HepG2 (cell line): Measurements from ENCODE around the gene NRN1L. TPM values are rescaled to one million over a fixed set of nuclear protein-coding genes. Genes with fewer than 3 reads are reported as not detected.

ENCODE experiments used
- ARHGAP35 ChIP-seq: sonication (generic); formaldehyde crosslinking; IDR thresholded peaks from 2 replicates; pipeline ENCODE4 v1.9.0; 2022; ENCODE audit warnings: mild to moderate bottlenecking, inconsistent platforms, moderate library complexity, missing genetic modification reagents, borderline replicate concordance
- FOSL1 ChIP-seq: sonication (generic); formaldehyde crosslinking; IDR thresholded peaks from 2 replicates; pipeline ENCODE4 v1.9.0; 2021; ENCODE audit warnings: missing genetic modification reagents, borderline replicate concordance
- FOXO1 ChIP-seq: sonication (generic); formaldehyde crosslinking; IDR thresholded peaks from 2 replicates; pipeline ENCODE4 v1.4.0; 2020; ENCODE audit warnings: missing genetic modification reagents
- HNRNPH1 ChIP-seq: fragments of 200-400 bp; formaldehyde crosslinking; optimal IDR thresholded peaks from 2 replicates; pipeline ENCODE3; 2017; ENCODE audit warnings: mild to moderate bottlenecking, low read depth, low read length
- IRX3 ChIP-seq: sonication (generic); formaldehyde crosslinking; IDR thresholded peaks from 2 replicates; pipeline ENCODE4 v1.8.1; 2023; ENCODE audit warnings: mild to moderate bottlenecking, low read depth, missing genetic modification reagents, borderline replicate concordance
- MED13 ChIP-seq: sonication (generic); formaldehyde crosslinking; IDR thresholded peaks from 2 replicates; pipeline ENCODE4 v1.5.0; 2020; ENCODE audit warnings: missing genetic modification reagents
- MEIS1 ChIP-seq: sonication (generic); formaldehyde crosslinking; IDR thresholded peaks from 2 replicates; pipeline ENCODE4 v1.9.0; 2021; ENCODE audit warnings: mild to moderate bottlenecking, missing genetic modification reagents, moderate library complexity, borderline replicate concordance
- MTA3 ChIP-seq: sonication (generic); formaldehyde crosslinking; IDR thresholded peaks from 2 replicates; pipeline ENCODE4 v1.4.0; 2020; ENCODE audit warnings: missing genetic modification reagents
- MYNN ChIP-seq: sonication (generic); formaldehyde crosslinking; IDR thresholded peaks from 2 replicates; pipeline ENCODE4 v1.4.0; 2020; ENCODE audit warnings: mild to moderate bottlenecking, low read depth, missing genetic modification reagents
- NFE2L2 ChIP-seq: fragments of 150-350 bp; IDR thresholded peaks from 2 replicates; pipeline ENCODE4 v1.6.1; 2014; ENCODE audit warnings: low read length
- NR1H2 ChIP-seq: sonication (generic); formaldehyde crosslinking; IDR thresholded peaks from 2 replicates; pipeline ENCODE4 v1.8.1; 2022; ENCODE audit warnings: low read depth, missing genetic modification reagents, borderline replicate concordance
- PHF8 ChIP-seq: sonication (generic); formaldehyde crosslinking; IDR thresholded peaks from 2 replicates; pipeline ENCODE4 v1.5.0; 2020; ENCODE audit warnings: missing genetic modification reagents
- POLR2AphosphoS5 ChIP-seq: IDR thresholded peaks from 2 replicates; pipeline ENCODE4 v1.6.1; 2012; ENCODE audit warnings: low read depth, low read length
- RAD21 ChIP-seq: fragments of 450-650 bp; formaldehyde crosslinking; IDR thresholded peaks from 2 replicates; pipeline ENCODE4 v1.5.0; 2020; ENCODE audit warnings: mild to moderate bottlenecking
- RORA ChIP-seq: sonication (generic); formaldehyde crosslinking; IDR thresholded peaks from 2 replicates; pipeline ENCODE4 v1.5.0; 2020; ENCODE audit warnings: mild to moderate bottlenecking, missing genetic modification reagents, moderate library complexity
- ZBTB20 ChIP-seq: sonication (generic); formaldehyde crosslinking; IDR thresholded peaks from 2 replicates; pipeline ENCODE4 v1.8.1; 2023; ENCODE audit warnings: missing genetic modification reagents, low read depth, mild to moderate bottlenecking, borderline replicate concordance
- ZNF18 ChIP-seq: sonication (generic); formaldehyde crosslinking; IDR thresholded peaks from 2 replicates; pipeline ENCODE4 v1.8.0; 2022; ENCODE audit warnings: mild to moderate bottlenecking, missing genetic modification reagents; ENCODE audit not compliant: insufficient replicate concordance
- ZNF20 ChIP-seq: sonication (generic); formaldehyde crosslinking; IDR thresholded peaks from 2 replicates; pipeline ENCODE4 v1.4.0; 2020; ENCODE audit warnings: mild to moderate bottlenecking, moderate library complexity, missing genetic modification reagents
- ZNF331 ChIP-seq: sonication (generic); formaldehyde crosslinking; IDR thresholded peaks from 2 replicates; pipeline ENCODE4 v1.4.0; 2020; ENCODE audit warnings: missing genetic modification reagents
- ZNF530 ChIP-seq: sonication (generic); formaldehyde crosslinking; IDR thresholded peaks from 2 replicates; pipeline ENCODE4 v1.5.0; 2020; ENCODE audit warnings: low read depth, mild to moderate bottlenecking, missing genetic modification reagents
- ZNF770 ChIP-seq: sonication (generic); formaldehyde crosslinking; IDR thresholded peaks from 2 replicates; pipeline ENCODE4 v1.5.0; 2020; ENCODE audit warnings: mild to moderate bottlenecking, missing genetic modification reagents
- ZNF788 ChIP-seq: sonication (generic); formaldehyde crosslinking; IDR thresholded peaks from 2 replicates; pipeline ENCODE4 v1.5.0; 2020; ENCODE audit warnings: mild to moderate bottlenecking, missing genetic modification reagents, borderline replicate concordance
- ZNF878 ChIP-seq: sonication (generic); formaldehyde crosslinking; IDR thresholded peaks from 2 replicates; pipeline ENCODE4 v1.8.1; 2023; ENCODE audit warnings: mild to moderate bottlenecking, missing genetic modification reagents, moderate library complexity
- polyA plus RNA-seq, 8 experiments: library from polyadenylated mRNA; depleted of rRNA in 3 of 8; stranded (reverse) in 7 of 8; unstranded in 1 of 8; fragments of >200 nt; fragmentation: Illumina TruSeq in 4 of 8; extraction: Trizol in 4 of 8; gene quantifications; 2 replicates each; pipeline versions ENCODE4 v1.2.1 to v1.2.3, GENCODE V29; 2011 to 2016; ENCODE audit warnings: low read depth in 4 of 8, missing spikeins in 1 of 8, mixed read lengths in 1 of 8; ENCODE audit not compliant: insufficient read depth in 1 of 8
- total RNA-seq, 5 experiments: library from RNA; depleted of rRNA; stranded (reverse); fragments of >200 nt; fragmentation: Illumina TruSeq; extraction: Trizol; gene quantifications; 2 replicates each; pipeline ENCODE4 v1.2.3, GENCODE V29; 2016; ENCODE audit warnings: low read depth in 1 of 5
- TF ChIP-seq, protein P1 (sequence below): sonication (generic); formaldehyde crosslinking; conservative IDR thresholded peaks from 2 replicates; pipeline ENCODE4 v1.8.0; 2022; ENCODE audit warnings: low read depth, missing genetic modification reagents

Gene NRN1L
- total and polyA plus RNA-seq, 2 of the 13 experiments (the other 11 are each of a cell fraction or from before 2014, with no cell fraction given), result 0.53 to 1.2 TPM

- TF ChIP-seq ZBTB20 (CRISPR knock-in tag), result peak; percentile 79; the same call in 1 of the 2 replicates
- TF ChIP-seq PHF8 (CRISPR knock-in tag), result peak; percentile 92
- peak; percentile 96 for TF ChIP-seq HNRNPH1
- TF ChIP-seq MED13 (CRISPR knock-in tag), result peak; percentile 79; the same call in 1 of the 2 replicates
- TF ChIP-seq FOXO1, result peak; percentile 75
- TF ChIP-seq RORA (CRISPR knock-in tag), result no peak
- TF ChIP-seq IRX3, result no peak
- peak; percentile 89 for TF ChIP-seq ZNF331 (CRISPR knock-in tag)
- peak; percentile 92 for TF ChIP-seq POLR2AphosphoS5
- TF ChIP-seq ZNF788 (CRISPR knock-in tag), result peak; percentile 99
- TF ChIP-seq NFE2L2, result peak; percentile 4; the same call in 1 of the 2 replicates
- TF ChIP-seq ZNF18 (CRISPR knock-in tag), result no peak
- TF ChIP-seq NR1H2 (CRISPR knock-in tag), result peak; percentile 93; the same call in 1 of the 2 replicates
- 0 out of 2 replicates have a peak, but pooled peaks have one; percentile 25 for TF ChIP-seq ZNF530 (CRISPR knock-in tag)
- TF ChIP-seq ZNF770 (CRISPR knock-in tag), result peak; percentile 74
- TF ChIP-seq RAD21 (CRISPR knock-in tag), result peak; percentile 83
- no peak for TF ChIP-seq MTA3
- no peak for TF ChIP-seq FOSL1 (CRISPR knock-in tag)
- TF ChIP-seq MYNN, result peak; percentile 73; the same call in 1 of the 2 replicates
- TF ChIP-seq ZNF878 (CRISPR knock-in tag), result no peak
- peak; percentile 92 for TF ChIP-seq ARHGAP35 (CRISPR knock-in tag)
- TF ChIP-seq, protein P1, sequence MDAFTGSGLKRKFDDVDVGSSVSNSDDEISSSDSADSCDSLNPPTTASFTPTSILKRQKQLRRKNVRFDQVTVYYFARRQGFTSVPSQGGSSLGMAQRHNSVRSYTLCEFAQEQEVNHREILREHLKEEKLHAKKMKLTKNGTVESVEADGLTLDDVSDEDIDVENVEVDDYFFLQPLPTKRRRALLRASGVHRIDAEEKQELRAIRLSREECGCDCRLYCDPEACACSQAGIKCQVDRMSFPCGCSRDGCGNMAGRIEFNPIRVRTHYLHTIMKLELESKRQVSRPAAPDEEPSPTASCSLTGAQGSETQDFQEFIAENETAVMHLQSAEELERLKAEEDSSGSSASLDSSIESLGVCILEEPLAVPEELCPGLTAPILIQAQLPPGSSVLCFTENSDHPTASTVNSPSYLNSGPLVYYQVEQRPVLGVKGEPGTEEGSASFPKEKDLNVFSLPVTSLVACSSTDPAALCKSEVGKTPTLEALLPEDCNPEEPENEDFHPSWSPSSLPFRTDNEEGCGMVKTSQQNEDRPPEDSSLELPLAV (CRISPR knock-in tag), result peak; percentile 78; the same call in 1 of the 2 replicates
- no peak for TF ChIP-seq ZNF20 (CRISPR knock-in tag)
- no peak for TF ChIP-seq MEIS1
These were observed 11.9 kb upstream of the NRN1L start, which contains the start of gene EDC4 (continued) for GRCh38 chr16:67872631-67873434.
